Astrocyte (in vitro differentiated cells and primary cell): ENCODE results near the gene C16orf54.
"Not testable (repeated sequence)": the region's sequence is repeated elsewhere in the genome, so short reads cannot be mapped to it uniquely, and the experiment has no call there.

ENCODE experiments used
- CTCF ChIP-seq: IDR thresholded peaks from 2 replicates; pipeline ENCODE4 v1.5.1; 2011; ENCODE audit warnings: low read depth, mild to moderate bottlenecking, inconsistent platforms, low read length, moderate library complexity; ENCODE audit not compliant: insufficient read depth
- EZH2 ChIP-seq: IDR thresholded peaks from 2 replicates; pipeline ENCODE4 v1.6.1; 2012; ENCODE audit warnings: mild to moderate bottlenecking, low read length, inconsistent platforms; ENCODE audit not compliant: insufficient read depth

- not testable (repeated sequence) for TF ChIP-seq EZH2, CTCF
Measured at GRCh38 chr16:29692606-29693005, 53.2 kb downstream of the C16orf54 start.
